Kidney epithelial cell (primary cell): ENCODE results near the gene GRIK5. TPM values are rescaled to one million over a fixed set of nuclear protein-coding genes. Genes with fewer than 3 reads are reported as not detected.

Experiments
- DNase-seq: peaks from one replicate; pipeline ENCODE4 v3.0.0-alpha.2; 2010; ENCODE audit warnings: low read depth
- H3K27me3 ChIP-seq: 2 replicates; pipeline ENCODE4 v1.6.0; 2011; ENCODE audit warnings: low read length; ENCODE audit not compliant: control insufficient read depth, insufficient read depth
- H3K36me3 ChIP-seq: 2 replicates; pipeline ENCODE4 v1.5.1; 2011; ENCODE audit warnings: low read length; ENCODE audit not compliant: control insufficient read depth, insufficient read depth
- H3K4me3 ChIP-seq: 2 replicates; pipeline ENCODE4 v1.5.1; 2011; ENCODE audit warnings: low read depth, mild to moderate bottlenecking, control low read depth, low read length
- CTCF ChIP-seq: IDR thresholded peaks from 2 replicates; pipeline ENCODE4 v1.5.1; 2011; ENCODE audit warnings: mild to moderate bottlenecking, moderate library complexity, low read length, control low read depth, inconsistent platforms; ENCODE audit not compliant: insufficient read depth, poor library complexity, severe bottlenecking
- total RNA-seq: library from RNA; depleted of rRNA; stranded (reverse); fragments of >200 nt; gene quantifications from 2 replicates; pipeline ENCODE4 v1.2.3, GENCODE V29; 2015

Gene GRIK5
- total RNA-seq, 1 donor from 2014 or later = 14.2 TPM

DNA sequence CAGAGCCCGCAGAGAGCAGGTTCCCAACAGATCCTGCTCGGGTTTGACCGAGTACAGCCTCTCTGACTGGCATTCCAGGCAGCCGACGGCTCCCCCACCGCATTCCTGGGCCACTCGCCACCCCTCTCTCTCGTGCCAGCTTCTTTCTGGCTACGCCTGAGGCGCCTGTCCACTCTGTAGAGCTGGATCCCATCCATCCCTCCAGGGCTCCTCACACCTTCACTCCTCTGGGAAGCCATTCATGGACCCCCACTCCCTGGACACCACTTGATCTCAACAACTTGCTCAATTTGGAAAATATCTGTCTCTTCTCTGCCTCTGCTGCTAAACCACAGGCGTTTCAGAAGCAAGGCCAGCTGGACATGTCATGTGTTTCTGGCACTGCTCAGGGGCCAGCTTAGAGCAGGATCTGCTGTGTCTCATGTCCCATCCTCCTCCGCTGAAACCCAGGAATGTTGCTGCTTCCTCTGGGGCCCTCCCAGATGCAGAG is 45.3 kb downstream of the GRIK5 start:
- DNase-seq = no peak
- no peaks in the 10 kb centered on the region for H3K36me3 ChIP-seq
- no peak overlapping the region for H3K4me3 ChIP-seq
- no peaks in the 10 kb centered on the region for H3K27me3 ChIP-seq
- no peak for TF ChIP-seq CTCF

DNA sequence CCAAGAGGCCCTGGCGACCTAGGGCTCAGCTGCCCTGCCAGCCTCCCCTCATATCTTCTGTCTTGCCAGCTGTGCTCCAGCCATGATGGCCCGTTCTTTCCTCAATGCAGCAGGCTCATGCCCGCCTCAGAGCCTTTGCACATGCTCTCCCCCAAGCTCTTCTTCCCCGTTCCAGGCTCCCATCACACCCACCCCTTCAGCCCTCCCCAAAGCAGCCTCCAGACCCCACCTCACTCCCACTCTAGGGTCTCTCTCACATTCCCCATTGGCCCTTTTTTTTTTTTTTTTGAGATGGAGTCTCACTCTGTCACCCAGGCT is 46.1 kb downstream of the GRIK5 start:
- no peak for TF ChIP-seq CTCF
- H3K36me3 ChIP-seq = no peaks in the 10 kb centered on the region
- H3K27me3 ChIP-seq = no peaks in the 10 kb centered on the region
- H3K4me3 ChIP-seq = no peak overlapping the region
- DNase-seq = no peak

GRCh38 chr19:42023121-42023942 is 46.7 kb downstream of the GRIK5 start:
- DNase-seq = no peak
- Histone ChIP-seq H3K36me3 (no peaks in the 10 kb centered on the region), H3K4me3 (no peak overlapping the region), H3K27me3 (no peaks in the 10 kb centered on the region)
- TF ChIP-seq CTCF = peak; percentile 49

- no peak for DNase-seq
- H3K27me3 ChIP-seq = no peaks in the 10 kb centered on the region
- no peaks in the 10 kb centered on the region for H3K36me3 ChIP-seq
- no peak overlapping the region for H3K4me3 ChIP-seq
- no peak for TF ChIP-seq CTCF
These were observed 47.4 kb downstream of the GRIK5 start for GRCh38 chr19:42022616-42023015.

DNA sequence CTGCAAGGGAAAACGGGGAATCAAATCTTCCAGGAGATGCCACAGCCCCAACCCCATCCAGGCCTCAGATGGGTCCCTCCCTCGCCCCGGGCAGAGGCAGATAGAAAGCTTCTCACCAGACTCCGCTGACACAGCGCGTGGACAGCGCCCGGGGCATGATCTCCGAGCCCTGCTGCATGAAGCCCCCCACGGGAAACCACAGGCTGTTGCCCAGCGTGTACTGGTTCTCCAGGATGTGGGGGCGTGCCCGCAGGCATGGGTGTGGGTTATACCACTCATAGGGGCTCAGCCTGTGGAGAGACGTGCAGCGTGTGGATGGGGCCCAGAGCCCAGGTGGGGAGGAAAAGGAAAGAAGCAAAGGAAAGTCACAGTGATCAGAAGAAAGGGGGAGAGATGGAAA is 48.8 kb downstream of the GRIK5 start:
- no peak for DNase-seq
- TF ChIP-seq CTCF = no peak
- H3K36me3 ChIP-seq = no peaks in the 10 kb centered on the region

More for the DNA sequence above, 48.8 kb downstream of the GRIK5 start:
- Histone ChIP-seq H3K27me3 (no peaks in the 10 kb centered on the region), H3K4me3 (no peak overlapping the region)
